ENCODE measurements around the gene VASH1. TPM values are rescaled to one million over a fixed set of nuclear protein-coding genes. Genes with fewer than 3 reads are reported as not detected.
A peak's percentile ranks its signal among the peaks of the same experiment; 100 is the strongest.

Gene VASH1
- total and polyA plus RNA-seq, 2 of the 13 experiments (the other 11 are each of a cell fraction or from before 2014, with no cell fraction given): 0.11 to 0.24 TPM

GRCh38 chr14:76812422-76813383 is 51.4 kb downstream of the VASH1 start, which contains the start of gene ANGEL1 (continued):
- TF ChIP-seq, protein P1, sequence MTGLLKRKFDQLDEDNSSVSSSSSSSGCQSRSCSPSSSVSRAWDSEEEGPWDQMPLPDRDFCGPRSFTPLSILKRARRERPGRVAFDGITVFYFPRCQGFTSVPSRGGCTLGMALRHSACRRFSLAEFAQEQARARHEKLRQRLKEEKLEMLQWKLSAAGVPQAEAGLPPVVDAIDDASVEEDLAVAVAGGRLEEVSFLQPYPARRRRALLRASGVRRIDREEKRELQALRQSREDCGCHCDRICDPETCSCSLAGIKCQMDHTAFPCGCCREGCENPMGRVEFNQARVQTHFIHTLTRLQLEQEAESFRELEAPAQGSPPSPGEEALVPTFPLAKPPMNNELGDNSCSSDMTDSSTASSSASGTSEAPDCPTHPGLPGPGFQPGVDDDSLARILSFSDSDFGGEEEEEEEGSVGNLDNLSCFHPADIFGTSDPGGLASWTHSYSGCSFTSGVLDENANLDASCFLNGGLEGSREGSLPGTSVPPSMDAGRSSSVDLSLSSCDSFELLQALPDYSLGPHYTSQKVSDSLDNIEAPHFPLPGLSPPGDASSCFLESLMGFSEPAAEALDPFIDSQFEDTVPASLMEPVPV (CRISPR knock-in tag; IDR thresholded peaks at IDR 0.05): peak; percentile 29
- TF ChIP-seq ZNF30 (CRISPR knock-in tag; IDR thresholded peaks at IDR 0.05) (no peak), NR1H2 (CRISPR knock-in tag; IDR thresholded peaks at IDR 0.05; ENCODE audit: borderline replicate concordance, low read depth) (no peak), MTF2 (CRISPR knock-in tag; IDR thresholded peaks at IDR 0.05; ENCODE audit: borderline replicate concordance) (no peak), AGO1 (IDR thresholded peaks at IDR 0.05; ENCODE audit: low read depth, low read length, poor library complexity, severe bottlenecking) (peak; percentile 47), RFX5 (IDR thresholded peaks at IDR 0.05; ENCODE audit: low read depth, low read length) (0 out of 2 replicates have a peak, but pooled peaks have one; percentile 42), ZBTB2 (CRISPR knock-in tag; IDR thresholded peaks at IDR 0.05; ENCODE audit: low read depth) (no peak), PAX8 (CRISPR knock-in tag; IDR thresholded peaks at IDR 0.05; ENCODE audit: borderline replicate concordance) (no peak; the same call in 1 of the 2 replicates), YY1 (IDR thresholded peaks at IDR 0.05; ENCODE audit: insufficient read depth, insufficient replicate concordance, low read depth, low read length) (peak; percentile 87), IRF9 (CRISPR knock-in tag; IDR thresholded peaks at IDR 0.05; ENCODE audit: borderline replicate concordance) (peak; percentile 83), ZNF841 (CRISPR knock-in tag; IDR thresholded peaks at IDR 0.05; ENCODE audit: borderline replicate concordance) (0 out of 2 replicates have a peak, but pooled peaks have one; percentile 6), ZNF7 (CRISPR knock-in tag; IDR thresholded peaks at IDR 0.05) (no peak), SOX13 (IDR thresholded peaks at IDR 0.05) (no peak), SOX13 (CRISPR knock-in tag; conservative IDR thresholded peaks at IDR 0.05 in 1 of 2, IDR thresholded peaks at IDR 0.05 in 1 of 2) (peak in 1 of 2 experiments; percentile 61; a peak in 1 of 4 replicates), ZXDC (CRISPR knock-in tag; IDR thresholded peaks at IDR 0.05) (0 out of 2 replicates have a peak, but pooled peaks have one; percentile 79)
- TF ChIP-seq, protein P2, sequence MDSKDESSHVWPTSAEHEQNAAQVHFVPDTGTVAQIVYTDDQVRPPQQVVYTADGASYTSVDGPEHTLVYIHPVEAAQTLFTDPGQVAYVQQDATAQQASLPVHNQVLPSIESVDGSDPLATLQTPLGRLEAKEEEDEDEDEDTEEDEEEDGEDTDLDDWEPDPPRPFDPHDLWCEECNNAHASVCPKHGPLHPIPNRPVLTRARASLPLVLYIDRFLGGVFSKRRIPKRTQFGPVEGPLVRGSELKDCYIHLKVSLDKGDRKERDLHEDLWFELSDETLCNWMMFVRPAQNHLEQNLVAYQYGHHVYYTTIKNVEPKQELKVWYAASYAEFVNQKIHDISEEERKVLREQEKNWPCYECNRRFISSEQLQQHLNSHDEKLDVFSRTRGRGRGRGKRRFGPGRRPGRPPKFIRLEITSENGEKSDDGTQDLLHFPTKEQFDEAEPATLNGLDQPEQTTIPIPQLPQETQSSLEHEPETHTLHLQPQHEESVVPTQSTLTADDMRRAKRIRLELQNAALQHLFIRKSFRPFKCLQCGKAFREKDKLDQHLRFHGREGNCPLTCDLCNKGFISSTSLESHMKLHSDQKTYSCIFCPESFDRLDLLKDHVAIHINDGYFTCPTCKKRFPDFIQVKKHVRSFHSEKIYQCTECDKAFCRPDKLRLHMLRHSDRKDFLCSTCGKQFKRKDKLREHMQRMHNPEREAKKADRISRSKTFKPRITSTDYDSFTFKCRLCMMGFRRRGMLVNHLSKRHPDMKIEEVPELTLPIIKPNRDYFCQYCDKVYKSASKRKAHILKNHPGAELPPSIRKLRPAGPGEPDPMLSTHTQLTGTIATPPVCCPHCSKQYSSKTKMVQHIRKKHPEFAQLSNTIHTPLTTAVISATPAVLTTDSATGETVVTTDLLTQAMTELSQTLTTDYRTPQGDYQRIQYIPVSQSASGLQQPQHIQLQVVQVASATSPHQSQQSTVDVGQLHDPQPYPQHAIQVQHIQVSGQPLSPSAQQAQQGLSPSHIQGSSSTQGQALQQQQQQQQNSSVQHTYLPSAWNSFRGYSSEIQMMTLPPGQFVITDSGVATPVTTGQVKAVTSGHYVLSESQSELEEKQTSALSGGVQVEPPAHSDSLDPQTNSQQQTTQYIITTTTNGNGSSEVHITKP (CRISPR knock-in tag; IDR thresholded peaks at IDR 0.05; ENCODE audit: low read depth): peak; percentile 11; the same call in 1 of the 2 replicates
